ENCODE measurements around the gene MAP3K5. TPM values are rescaled to one million over a fixed set of nuclear protein-coding genes. Genes with fewer than 3 reads are reported as not detected.

The MAP3K5 gene
- polyA plus RNA-seq, 1 experiment = 2.5 TPM

DNA sequence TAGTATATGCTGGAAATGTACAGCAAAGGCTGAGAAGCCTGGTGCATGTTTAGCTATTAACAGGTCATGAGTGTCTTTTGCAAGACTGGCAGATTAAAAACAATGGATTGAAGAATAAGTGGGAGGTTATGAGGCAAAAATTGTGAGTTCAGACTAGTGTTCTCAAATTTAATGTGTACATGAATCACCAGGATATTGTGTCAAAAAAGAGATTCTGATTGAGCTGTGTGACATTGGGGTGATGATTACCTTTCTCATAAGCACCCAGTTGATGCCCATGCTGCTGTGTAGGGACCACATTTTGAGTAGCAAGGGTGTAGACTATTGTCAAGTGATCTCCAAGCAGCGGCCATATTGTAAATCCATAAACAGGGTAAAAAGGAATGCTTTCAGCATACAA lies 44.8 kb downstream of the MAP3K5 start:
- H3K36me3 ChIP-seq (ENCODE audit: control insufficient read depth, insufficient read depth, low read length) = no peaks in the 10 kb centered on the region
- ChIA-PET POLR2A (no interaction called here), CTCF (interaction anchor here (0.7 to 2.0 kb wide), 4 partner anchors 9 to 45 kb away, joined by 3 to 5 read pairs (median 3); no protein-coding TSS in a partner anchor)
- no peaks in the 10 kb centered on the region for H3K27me3 ChIP-seq (ENCODE audit: control insufficient read depth, insufficient read depth, low read length)
- no peak for DNase-seq (ENCODE audit: low read depth)
- TF ChIP-seq, protein P1, sequence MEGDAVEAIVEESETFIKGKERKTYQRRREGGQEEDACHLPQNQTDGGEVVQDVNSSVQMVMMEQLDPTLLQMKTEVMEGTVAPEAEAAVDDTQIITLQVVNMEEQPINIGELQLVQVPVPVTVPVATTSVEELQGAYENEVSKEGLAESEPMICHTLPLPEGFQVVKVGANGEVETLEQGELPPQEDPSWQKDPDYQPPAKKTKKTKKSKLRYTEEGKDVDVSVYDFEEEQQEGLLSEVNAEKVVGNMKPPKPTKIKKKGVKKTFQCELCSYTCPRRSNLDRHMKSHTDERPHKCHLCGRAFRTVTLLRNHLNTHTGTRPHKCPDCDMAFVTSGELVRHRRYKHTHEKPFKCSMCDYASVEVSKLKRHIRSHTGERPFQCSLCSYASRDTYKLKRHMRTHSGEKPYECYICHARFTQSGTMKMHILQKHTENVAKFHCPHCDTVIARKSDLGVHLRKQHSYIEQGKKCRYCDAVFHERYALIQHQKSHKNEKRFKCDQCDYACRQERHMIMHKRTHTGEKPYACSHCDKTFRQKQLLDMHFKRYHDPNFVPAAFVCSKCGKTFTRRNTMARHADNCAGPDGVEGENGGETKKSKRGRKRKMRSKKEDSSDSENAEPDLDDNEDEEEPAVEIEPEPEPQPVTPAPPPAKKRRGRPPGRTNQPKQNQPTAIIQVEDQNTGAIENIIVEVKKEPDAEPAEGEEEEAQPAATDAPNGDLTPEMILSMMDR (IDR thresholded peaks at IDR 0.05; ENCODE audit: insufficient read depth, low read depth, low read length) = no peak
- H3K4me3 ChIP-seq (ENCODE audit: low read depth, low read length) = no peak overlapping the region

- H3K4me3 ChIP-seq (ENCODE audit: low read depth, low read length) = no peak overlapping the region
- CTCF ChIA-PET = interaction anchor here (0.7 kb wide), 1 partner anchor 28 kb away, joined by 4 read pairs; no protein-coding TSS in a partner anchor
- TF ChIP-seq, protein P1 (IDR thresholded peaks at IDR 0.05; ENCODE audit: insufficient read depth, low read depth, low read length) = no peak
- no peaks in the 10 kb centered on the region for H3K36me3 ChIP-seq (ENCODE audit: control insufficient read depth, insufficient read depth, low read length)
- H3K27me3 ChIP-seq (ENCODE audit: control insufficient read depth, insufficient read depth, low read length) = no peaks in the 10 kb centered on the region
- DNase-seq (ENCODE audit: low read depth) = no peak
- POLR2A ChIA-PET = interaction anchor here (0.6 kb wide), 1 partner anchor 8 kb away, joined by 15 read pairs; no protein-coding TSS in a partner anchor
Measured at GRCh38 chr6:136745300-136745699, 47.0 kb downstream of the MAP3K5 start.

GRCh38 chr6:136744889-136745288 lies 47.4 kb downstream of the MAP3K5 start:
- ChIA-PET CTCF (no interaction called here), POLR2A (interaction anchor here (0.6 kb wide), 1 partner anchor 8 kb away, joined by 15 read pairs; no protein-coding TSS in a partner anchor)
- H3K36me3 ChIP-seq (ENCODE audit: control insufficient read depth, insufficient read depth, low read length) = no peaks in the 10 kb centered on the region
- H3K27me3 ChIP-seq (ENCODE audit: control insufficient read depth, insufficient read depth, low read length) = no peaks in the 10 kb centered on the region
- TF ChIP-seq, protein P1 (IDR thresholded peaks at IDR 0.05; ENCODE audit: insufficient read depth, low read depth, low read length) = no peak
- DNase-seq (ENCODE audit: low read depth) = no peak
- no peak overlapping the region for H3K4me3 ChIP-seq (ENCODE audit: low read depth, low read length)

GRCh38 chr6:136742125-136742524 lies 50.2 kb downstream of the MAP3K5 start:
- TF ChIP-seq, protein P1 (IDR thresholded peaks at IDR 0.05; ENCODE audit: insufficient read depth, low read depth, low read length) = no peak
- POLR2A ChIA-PET = no interaction called here

DNA sequence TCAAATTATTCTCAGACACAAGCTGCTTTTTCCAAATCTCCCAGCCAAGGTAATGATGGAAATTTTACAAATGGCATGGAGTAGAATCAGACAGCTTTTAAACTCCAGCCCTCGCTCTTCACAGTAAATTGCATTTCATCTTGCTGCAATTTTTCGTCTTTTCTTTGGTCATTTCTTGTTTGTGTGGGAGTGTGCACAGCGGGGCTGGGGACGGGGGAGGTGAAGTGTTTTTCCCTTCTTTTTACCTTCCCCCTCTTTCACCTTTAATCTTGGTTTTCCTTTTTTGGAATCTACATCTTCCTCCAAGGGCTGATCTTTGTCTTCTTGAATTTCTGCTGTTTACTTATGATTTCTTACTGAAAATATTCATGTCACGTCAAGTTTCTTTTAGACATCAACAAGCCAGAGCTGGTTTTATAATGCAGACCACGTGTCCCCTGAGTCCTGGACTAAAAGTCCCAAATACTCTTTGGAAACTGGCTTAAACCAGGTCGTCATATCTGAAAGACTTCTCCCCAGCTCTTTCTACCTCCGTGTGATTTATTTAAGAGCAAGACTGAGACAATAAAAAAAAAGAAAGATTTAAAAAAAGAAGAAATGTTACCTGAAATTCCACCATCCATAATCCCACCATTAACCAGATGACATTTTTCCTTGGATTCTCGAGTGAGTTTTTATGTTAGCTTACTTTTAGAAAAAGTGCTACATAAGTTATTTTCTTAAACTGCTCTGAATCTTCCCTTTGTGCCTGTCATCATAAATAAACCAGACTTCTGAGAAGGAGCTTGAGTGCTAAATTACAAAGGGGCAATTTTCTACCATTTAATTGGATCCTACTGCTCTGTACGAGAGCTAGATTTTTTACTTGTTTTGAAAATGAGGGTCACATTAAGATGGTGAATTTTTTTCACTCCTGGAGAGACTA lies 52.0 kb downstream of the MAP3K5 start:
- Histone ChIP-seq H3K36me3 (ENCODE audit: control insufficient read depth, insufficient read depth, low read length) (no peaks in the 10 kb centered on the region), H3K27me3 (ENCODE audit: control insufficient read depth, insufficient read depth, low read length) (no peaks in the 10 kb centered on the region), H3K4me3 (ENCODE audit: low read depth, low read length) (no peak overlapping the region)
- TF ChIP-seq, protein P1 (IDR thresholded peaks at IDR 0.05; ENCODE audit: insufficient read depth, low read depth, low read length) = no peak
- DNase-seq (ENCODE audit: low read depth) = no peak
- POLR2A ChIA-PET = no interaction called here
- CTCF ChIA-PET = interaction anchor here (1.0 to 1.3 kb wide), 2 partner anchors 12 to 17 kb away, joined by 3 read pairs; no protein-coding TSS in a partner anchor

More at GRCh38 chr6:136742125-136742524, 50.2 kb downstream of the MAP3K5 start:
- no peaks in the 10 kb centered on the region for H3K27me3 ChIP-seq (ENCODE audit: control insufficient read depth, insufficient read depth, low read length)
- H3K36me3 ChIP-seq (ENCODE audit: control insufficient read depth, insufficient read depth, low read length) = no peaks in the 10 kb centered on the region
- no peak for DNase-seq (ENCODE audit: low read depth)
- no peak overlapping the region for H3K4me3 ChIP-seq (ENCODE audit: low read depth, low read length)
- CTCF ChIA-PET = interaction anchor here (1.4 kb wide), 1 partner anchor 98 kb away, joined by 3 read pairs; no protein-coding TSS in a partner anchor
